ENCODE measurements around the gene ARID1B.

- TF ChIP-seq CTCF (conservative IDR thresholded peaks at IDR 0.05) (no peak), EZH2 (IDR thresholded peaks at IDR 0.05; ENCODE audit: low read depth) (no peak)
These were observed 336.2 kb downstream of the ARID1B start for GRCh38 chr6:157113389-157113788.

Measured in PC-9 (cell line).